Keratinocyte (primary cell): ENCODE measurements around the gene BORCS5.

ENCODE experiments used
- EZH2 ChIP-seq: IDR thresholded peaks from one replicate; pipeline ENCODE4 v1.6.1; 2012; ENCODE audit warnings: inconsistent platforms, mild to moderate bottlenecking, low read length, moderate library complexity
- TF ChIP-seq, protein P1 (sequence below), 3 experiments: IDR thresholded peaks in 1 of 3; conservative IDR thresholded peaks in 1 of 3; optimal IDR thresholded peaks in 1 of 3; 2 replicates in 2 of 3; 3 replicates in 1 of 3; pipeline versions ENCODE3 to v1.5.1; 2011; ENCODE audit warnings: low read length in 3 of 3, mild to moderate bottlenecking in 3 of 3, moderate library complexity in 2 of 3, control low read depth in 1 of 3, inconsistent platforms in 1 of 3; ENCODE audit not compliant: insufficient read depth in 2 of 3; ENCODE audit errors: extremely low read depth in 1 of 3

GRCh38 chr12:12474471-12474928 is 117.6 kb downstream of the BORCS5 start:
- TF ChIP-seq, protein P1, sequence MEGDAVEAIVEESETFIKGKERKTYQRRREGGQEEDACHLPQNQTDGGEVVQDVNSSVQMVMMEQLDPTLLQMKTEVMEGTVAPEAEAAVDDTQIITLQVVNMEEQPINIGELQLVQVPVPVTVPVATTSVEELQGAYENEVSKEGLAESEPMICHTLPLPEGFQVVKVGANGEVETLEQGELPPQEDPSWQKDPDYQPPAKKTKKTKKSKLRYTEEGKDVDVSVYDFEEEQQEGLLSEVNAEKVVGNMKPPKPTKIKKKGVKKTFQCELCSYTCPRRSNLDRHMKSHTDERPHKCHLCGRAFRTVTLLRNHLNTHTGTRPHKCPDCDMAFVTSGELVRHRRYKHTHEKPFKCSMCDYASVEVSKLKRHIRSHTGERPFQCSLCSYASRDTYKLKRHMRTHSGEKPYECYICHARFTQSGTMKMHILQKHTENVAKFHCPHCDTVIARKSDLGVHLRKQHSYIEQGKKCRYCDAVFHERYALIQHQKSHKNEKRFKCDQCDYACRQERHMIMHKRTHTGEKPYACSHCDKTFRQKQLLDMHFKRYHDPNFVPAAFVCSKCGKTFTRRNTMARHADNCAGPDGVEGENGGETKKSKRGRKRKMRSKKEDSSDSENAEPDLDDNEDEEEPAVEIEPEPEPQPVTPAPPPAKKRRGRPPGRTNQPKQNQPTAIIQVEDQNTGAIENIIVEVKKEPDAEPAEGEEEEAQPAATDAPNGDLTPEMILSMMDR (optimal IDR thresholded peaks at IDR 0.05 in 1 of 3, IDR thresholded peaks at IDR 0.05 in 1 of 3, conservative IDR thresholded peaks at IDR 0.05 in 1 of 3; ENCODE audit: extremely low read depth in 1 of 3, insufficient read depth in 2 of 3, low read length in 3 of 3), result no peak
- no peak for TF ChIP-seq EZH2
